Mesothelial cell of epicardium (in vitro differentiated cells): ENCODE results near the gene SYT6. TPM values are rescaled to one million over a fixed set of nuclear protein-coding genes. Genes with fewer than 3 reads are reported as not detected.

ENCODE experiments used
- DNase-seq, 2 experiments: peaks; one replicate each; pipeline ENCODE4 v3.0.0; 2021; ENCODE audit warnings: low spot score in 2 of 2; ENCODE audit not compliant: unreplicated experiment in 2 of 2
- H3K27ac Mint-ChIP-seq: 2 replicates; pipeline ENCODE4 v1.8.0; 2021; ENCODE audit warnings: mixed read lengths
- H3K27me3 Mint-ChIP-seq: 2 replicates; pipeline ENCODE4 v1.8.0; 2021; ENCODE audit warnings: low read depth, mixed read lengths
- H3K36me3 Mint-ChIP-seq: 2 replicates; pipeline ENCODE4 v1.8.0; 2021; ENCODE audit warnings: mixed read lengths
- H3K4me1 Mint-ChIP-seq: 2 replicates; pipeline ENCODE4 v1.8.0; 2021; ENCODE audit warnings: mixed read lengths
- H3K4me3 Mint-ChIP-seq: 2 replicates; pipeline ENCODE4 v1.8.0; 2021; ENCODE audit warnings: mild to moderate bottlenecking, moderate library complexity, mixed read lengths
- H3K9me3 Mint-ChIP-seq: 2 replicates; pipeline ENCODE4 v1.8.0; 2021; ENCODE audit warnings: mixed read lengths
- total RNA-seq: library from RNA; stranded (reverse); gene quantifications from 3 replicates; pipeline ENCODE4 v1.2.1, GENCODE V29; 2021
- TF ChIP-seq, protein P1 (sequence below): fragments of 200-600 bp; sonication (generic); IDR thresholded peaks from one replicate; pipeline ENCODE4 v1.5.0; 2021; ENCODE audit warnings: antibody characterized with exemption; ENCODE audit not compliant: unreplicated experiment

The SYT6 gene
- total RNA-seq, 1 donor from 2014 or later = 0.09 TPM

DNA sequence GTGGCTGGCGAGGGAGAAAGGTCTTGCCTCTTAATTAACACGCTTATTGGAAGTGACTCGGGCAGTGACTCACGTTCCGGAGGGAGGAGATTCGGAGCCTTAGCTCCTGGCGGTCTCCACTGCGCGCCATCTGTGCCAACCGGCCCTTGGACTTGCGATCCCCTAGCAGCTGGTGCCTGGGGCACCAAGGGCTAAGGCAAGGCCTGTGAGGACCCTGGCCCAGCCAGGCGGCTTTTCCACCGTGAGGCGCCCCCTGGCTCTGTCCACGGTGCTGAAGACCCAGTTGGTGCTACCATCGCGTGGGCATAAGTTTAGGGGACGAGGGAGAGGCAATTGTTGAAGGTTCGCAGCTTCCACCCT is 1.3 kb upstream of the SYT6 start:
- Mint-ChIP-seq H3K4me3 (no peak overlapping the region), H3K36me3 (no peaks in the 10 kb centered on the region), H3K9me3 (no peaks in the 10 kb centered on the region), H3K27ac (no peak overlapping the region), H3K4me1 (peaks cover 6% of the 10 kb centered on the region), H3K27me3 (peaks cover 96% of the 10 kb centered on the region)
- peak; percentile 42 to 70 for DNase-seq
- TF ChIP-seq, protein P1, sequence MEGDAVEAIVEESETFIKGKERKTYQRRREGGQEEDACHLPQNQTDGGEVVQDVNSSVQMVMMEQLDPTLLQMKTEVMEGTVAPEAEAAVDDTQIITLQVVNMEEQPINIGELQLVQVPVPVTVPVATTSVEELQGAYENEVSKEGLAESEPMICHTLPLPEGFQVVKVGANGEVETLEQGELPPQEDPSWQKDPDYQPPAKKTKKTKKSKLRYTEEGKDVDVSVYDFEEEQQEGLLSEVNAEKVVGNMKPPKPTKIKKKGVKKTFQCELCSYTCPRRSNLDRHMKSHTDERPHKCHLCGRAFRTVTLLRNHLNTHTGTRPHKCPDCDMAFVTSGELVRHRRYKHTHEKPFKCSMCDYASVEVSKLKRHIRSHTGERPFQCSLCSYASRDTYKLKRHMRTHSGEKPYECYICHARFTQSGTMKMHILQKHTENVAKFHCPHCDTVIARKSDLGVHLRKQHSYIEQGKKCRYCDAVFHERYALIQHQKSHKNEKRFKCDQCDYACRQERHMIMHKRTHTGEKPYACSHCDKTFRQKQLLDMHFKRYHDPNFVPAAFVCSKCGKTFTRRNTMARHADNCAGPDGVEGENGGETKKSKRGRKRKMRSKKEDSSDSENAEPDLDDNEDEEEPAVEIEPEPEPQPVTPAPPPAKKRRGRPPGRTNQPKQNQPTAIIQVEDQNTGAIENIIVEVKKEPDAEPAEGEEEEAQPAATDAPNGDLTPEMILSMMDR = no peak

- Mint-ChIP-seq H3K9me3 (no peaks in the 10 kb centered on the region), H3K27me3 (peaks cover 96% of the 10 kb centered on the region), H3K36me3 (no peaks in the 10 kb centered on the region), H3K27ac (no peak overlapping the region), H3K4me1 (peaks cover 6% of the 10 kb centered on the region), H3K4me3 (no peak overlapping the region)
- TF ChIP-seq, protein P1 = no peak
- no peak for DNase-seq
Observed at GRCh38 chr1:114154146-114154962, 685 bp upstream of the SYT6 start.

- DNase-seq = peak; percentile 37 to 70
- Mint-ChIP-seq H3K4me3 (peak overlapping the region; percentile 41), H3K27ac (no peak overlapping the region), H3K36me3 (no peaks in the 10 kb centered on the region), H3K9me3 (no peaks in the 10 kb centered on the region), H3K4me1 (peaks cover 6% of the 10 kb centered on the region), H3K27me3 (peaks cover 96% of the 10 kb centered on the region)
- TF ChIP-seq, protein P1 = no peak
Observed at GRCh38 chr1:114152508-114153260, 985 bp downstream of the SYT6 start.

- Mint-ChIP-seq H3K9me3 (no peaks in the 10 kb centered on the region), H3K36me3 (no peaks in the 10 kb centered on the region), H3K4me1 (peaks cover 6% of the 10 kb centered on the region), H3K27me3 (peaks cover 97% of the 10 kb centered on the region), H3K27ac (no peak overlapping the region), H3K4me3 (peak overlapping the region; percentile 28)
- no peak for DNase-seq
- TF ChIP-seq, protein P1 = no peak
Observed at GRCh38 chr1:114152089-114152507, 1.6 kb downstream of the SYT6 start.

- TF ChIP-seq, protein P1 = no peak
- no peak for DNase-seq
- H3K27me3 Mint-ChIP-seq = peaks cover 89% of the 10 kb centered on the region
- H3K4me1 Mint-ChIP-seq = peaks cover 6% of the 10 kb centered on the region
- H3K27ac Mint-ChIP-seq = no peak overlapping the region
- H3K9me3 Mint-ChIP-seq = no peaks in the 10 kb centered on the region
- no peak overlapping the region for H3K4me3 Mint-ChIP-seq
- no peaks in the 10 kb centered on the region for H3K36me3 Mint-ChIP-seq
Observed at GRCh38 chr1:114150016-114150415, 3.7 kb downstream of the SYT6 start.
